Keratinocyte (primary cell): ENCODE measurements around the gene SLC16A2. TPM values are rescaled to one million over a fixed set of nuclear protein-coding genes. Genes with fewer than 3 reads are reported as not detected.
"Not testable (repeated sequence)": the region's sequence is repeated elsewhere in the genome, so short reads cannot be mapped to it uniquely, and the experiment has no call there.

ENCODE experiments used
- DNase-seq: peaks from one replicate; pipeline ENCODE4 v3.0.0-alpha.2; 2011; ENCODE audit warnings: low read depth, missing footprints, low spot score
- FAIRE-seq: peaks from 2 replicates; lab custom pipeline; 2011; peaks lifted over from hg19 to GRCh38; lab: Jason Lieb, UNC
- H2AFZ ChIP-seq: 2 replicates; pipeline ENCODE4 v1.6.0; 2012; ENCODE audit warnings: low read length, control low read depth, inconsistent platforms; ENCODE audit not compliant: control insufficient read depth
- H3K27ac ChIP-seq: 2 replicates; pipeline ENCODE4 v1.5.1; 2011; ENCODE audit warnings: low read length; ENCODE audit not compliant: control insufficient read depth, insufficient read depth
- H3K27me3 ChIP-seq: 3 replicates; pipeline ENCODE4 v1.6.0; 2011; ENCODE audit warnings: low read length; ENCODE audit not compliant: control insufficient read depth, insufficient read depth; ENCODE audit errors: extremely low read depth
- H3K36me3 ChIP-seq, 2 experiments: 2 replicates in 1 of 2; 3 replicates in 1 of 2; pipeline ENCODE4 v1.5.1; 2011; ENCODE audit warnings: low read length in 2 of 2, mild to moderate bottlenecking in 1 of 2; ENCODE audit not compliant: control insufficient read depth in 2 of 2, insufficient read depth in 2 of 2; ENCODE audit errors: extremely low read depth in 1 of 2
- H3K4me1 ChIP-seq: 3 replicates; pipeline ENCODE4 v1.5.1; 2011; ENCODE audit warnings: low read length; ENCODE audit not compliant: control insufficient read depth, insufficient read depth; ENCODE audit errors: extremely low read depth
- H3K4me2 ChIP-seq: 3 replicates; pipeline ENCODE4 v1.6.0; 2011; ENCODE audit warnings: low read depth, low read length; ENCODE audit not compliant: control insufficient read depth, insufficient read depth; ENCODE audit errors: extremely low read depth
- H3K4me3 ChIP-seq, 3 experiments: fragments of 200-600 bp in 1 of 3; sonication (generic) in 1 of 3; 2 replicates in 2 of 3; 3 replicates in 1 of 3; pipeline ENCODE4 v1.5.1; 2011 to 2016; ENCODE audit warnings: low read length in 3 of 3, mild to moderate bottlenecking in 3 of 3, control low read depth in 2 of 3, inconsistent platforms in 1 of 3, low read depth in 1 of 3, mixed read lengths in 1 of 3, mixed run types in 1 of 3, moderate library complexity in 1 of 3; ENCODE audit not compliant: control insufficient read depth in 2 of 3, insufficient read depth in 2 of 3; ENCODE audit errors: extremely low read depth in 1 of 3
- H3K79me2 ChIP-seq: 2 replicates; pipeline ENCODE4 v1.6.0; 2012; ENCODE audit warnings: low read length; ENCODE audit not compliant: control insufficient read depth, insufficient read depth
- H3K9ac ChIP-seq: 3 replicates; pipeline ENCODE4 v1.6.0; 2011; ENCODE audit warnings: low read length; ENCODE audit not compliant: control insufficient read depth, insufficient read depth; ENCODE audit errors: extremely low read depth
- H3K9me1 ChIP-seq: 3 replicates; pipeline ENCODE4 v1.6.0; 2011; ENCODE audit warnings: low read length; ENCODE audit not compliant: control insufficient read depth, insufficient read depth; ENCODE audit errors: extremely low read depth
- H3K9me3 ChIP-seq: 2 replicates; pipeline ENCODE4 v1.5.1; 2012; ENCODE audit warnings: low read depth, low read length; ENCODE audit not compliant: control insufficient read depth
- H4K20me1 ChIP-seq: 3 replicates; pipeline ENCODE4 v1.6.0; 2011; ENCODE audit warnings: low read length; ENCODE audit not compliant: control insufficient read depth, insufficient read depth; ENCODE audit errors: extremely low read depth
- CTCF ChIP-seq, 3 experiments: IDR thresholded peaks in 1 of 3; conservative IDR thresholded peaks in 1 of 3; optimal IDR thresholded peaks in 1 of 3; 2 replicates in 2 of 3; 3 replicates in 1 of 3; pipeline versions ENCODE3 to v1.5.1; 2011; ENCODE audit warnings: low read length in 3 of 3, mild to moderate bottlenecking in 3 of 3, moderate library complexity in 2 of 3, control low read depth in 1 of 3, inconsistent platforms in 1 of 3; ENCODE audit not compliant: insufficient read depth in 2 of 3; ENCODE audit errors: extremely low read depth in 1 of 3
- EZH2 ChIP-seq: IDR thresholded peaks from one replicate; pipeline ENCODE4 v1.6.1; 2012; ENCODE audit warnings: inconsistent platforms, mild to moderate bottlenecking, low read length, moderate library complexity
- dilution Hi-C: fragments of 300-500 bp; cut with MboI; formaldehyde crosslinking; loops from one replicate; pipeline ENCODE4 v1.7.0; 2020; ENCODE audit warnings: low sequenced_read_pairs; ENCODE audit not compliant: extremely low pct_ligation_motif_present
- polyA plus RNA-seq, 5 experiments: library from polyadenylated mRNA; depleted of rRNA in 3 of 5; stranded (reverse) in 3 of 5; stranded (forward) in 1 of 5; unstranded in 1 of 5; fragments of >200 nt; gene quantifications; 1 replicate in 1 of 5; 2 replicates in 3 of 5; 3 replicates in 1 of 5; pipeline versions ENCODE4 v1.2.1 to v1.2.3, GENCODE V29; 2011 to 2012; ENCODE audit warnings: missing spikeins in 2 of 5, low read depth in 1 of 5, low replicate concordance in 1 of 5

Gene SLC16A2
- polyA plus RNA-seq, 1 donor (not counting 4 experiments of a cell fraction or from before 2014, with no cell fraction given), result 38.4 TPM

- no peak overlapping the region for H3K27ac ChIP-seq
- no peak overlapping the region for H3K4me2 ChIP-seq
- H3K36me3 ChIP-seq, result no peaks in the 10 kb centered on the region
- no peak overlapping the region for H2AFZ ChIP-seq
- dilution Hi-C loops, result no loop called here
- no peak overlapping the region for H3K4me3 ChIP-seq
- no peak for FAIRE-seq
- H4K20me1 ChIP-seq, result no peaks in the 10 kb centered on the region
- no peaks in the 10 kb centered on the region for H3K79me2 ChIP-seq
- H3K9me3 ChIP-seq, result no peaks in the 10 kb centered on the region
- no peak overlapping the region for H3K9ac ChIP-seq
- H3K9me1 ChIP-seq, result no peaks in the 10 kb centered on the region
- no peaks in the 10 kb centered on the region for H3K27me3 ChIP-seq
- no peak for DNase-seq
- TF ChIP-seq EZH2 (no peak), CTCF (optimal IDR thresholded peaks at IDR 0.05 in 1 of 3, IDR thresholded peaks at IDR 0.05 in 1 of 3, conservative IDR thresholded peaks at IDR 0.05 in 1 of 3; ENCODE audit: extremely low read depth in 1 of 3, insufficient read depth in 2 of 3, low read length in 3 of 3) (no peak)
- no peaks in the 10 kb centered on the region for H3K4me1 ChIP-seq
These were observed 44.1 kb downstream of the SLC16A2 start for GRCh38 chrX:74465424-74465823.

- no peak for FAIRE-seq
These were observed 46.4 kb downstream of the SLC16A2 start for GRCh38 chrX:74467656-74468055.

GRCh38 chrX:74473116-74473515 lies 51.8 kb downstream of the SLC16A2 start:
- H3K9me3 ChIP-seq, H3K27me3 ChIP-seq, H3K9me1 ChIP-seq, H3K4me3 ChIP-seq, dilution Hi-C loops, H3K36me3 ChIP-seq, H3K9ac ChIP-seq, H4K20me1 ChIP-seq, H2AFZ ChIP-seq, H3K4me1 ChIP-seq, H3K27ac ChIP-seq, H3K79me2 ChIP-seq, H3K4me2 ChIP-seq, DNase-seq: not testable (repeated sequence)
- peak; percentile 84 for FAIRE-seq

More at GRCh38 chrX:74467656-74468055, 46.4 kb downstream of the SLC16A2 start:
- DNase-seq, result no peak
- H3K9ac ChIP-seq, result no peak overlapping the region
- H3K9me1 ChIP-seq, result no peaks in the 10 kb centered on the region
- H3K27me3 ChIP-seq, result no peaks in the 10 kb centered on the region
- H3K4me1 ChIP-seq, result no peaks in the 10 kb centered on the region
- dilution Hi-C loops, result no loop called here
- no peak overlapping the region for H3K27ac ChIP-seq
- no peak overlapping the region for H3K4me3 ChIP-seq
- H3K4me2 ChIP-seq, result no peak overlapping the region
- H3K36me3 ChIP-seq, result no peaks in the 10 kb centered on the region
- H2AFZ ChIP-seq, result no peak overlapping the region
- H3K9me3 ChIP-seq, result no peaks in the 10 kb centered on the region
- H3K79me2 ChIP-seq, result no peaks in the 10 kb centered on the region
- TF ChIP-seq CTCF (optimal IDR thresholded peaks at IDR 0.05 in 1 of 3, IDR thresholded peaks at IDR 0.05 in 1 of 3, conservative IDR thresholded peaks at IDR 0.05 in 1 of 3; ENCODE audit: extremely low read depth in 1 of 3, insufficient read depth in 2 of 3, low read length in 3 of 3), result no peak
- TF ChIP-seq EZH2, result no peak
- H4K20me1 ChIP-seq, result no peaks in the 10 kb centered on the region
